Fibroblast of mammary gland (primary cell): ENCODE measurements around the gene WDR7.
A peak's percentile ranks its signal among the peaks of the same experiment; 100 is the strongest.

Experiments used
- DNase-seq: peaks from one replicate; pipeline ENCODE4 v3.0.0-alpha.2; 2010; ENCODE audit warnings: low read depth
- H3K4me3 ChIP-seq: 2 replicates; pipeline ENCODE4 v1.5.1; 2011; ENCODE audit warnings: low read depth, mild to moderate bottlenecking, low read length, moderate library complexity; ENCODE audit not compliant: control insufficient read depth
- CTCF ChIP-seq: conservative IDR thresholded peaks from 2 replicates; pipeline ENCODE4 v1.5.1; 2011; ENCODE audit warnings: low read depth, low read length, inconsistent platforms; ENCODE audit not compliant: control insufficient read depth, insufficient read depth

The WDR7 gene

GRCh38 chr18:56691530-56691929, 40.4 kb downstream of the WDR7 start:
- no peak for TF ChIP-seq CTCF
- DNase-seq: no peak
- H3K4me3 ChIP-seq: no peak overlapping the region

GRCh38 chr18:56696966-56697365, 45.8 kb downstream of the WDR7 start:
- no peak for TF ChIP-seq CTCF
- peak; percentile 72 for DNase-seq
- H3K4me3 ChIP-seq: no peak overlapping the region

- TF ChIP-seq CTCF: peak; percentile 56
- DNase-seq: peak; percentile 57
Measured at GRCh38 chr18:56702946-56703345, 51.8 kb downstream of the WDR7 start.

GRCh38 chr18:56709463-56709862, 58.3 kb downstream of the WDR7 start:
- H3K4me3 ChIP-seq: no peak overlapping the region
- peak; percentile 92 for DNase-seq
- peak; percentile 42 for TF ChIP-seq CTCF

More at GRCh38 chr18:56702946-56703345, 51.8 kb downstream of the WDR7 start:
- H3K4me3 ChIP-seq: no peak overlapping the region

GRCh38 chr18:56711708-56712445, 60.7 kb downstream of the WDR7 start:
- H3K4me3 ChIP-seq: no peak overlapping the region
- peak; percentile 85 for DNase-seq
- TF ChIP-seq CTCF: no peak

- DNase-seq: no peak
- no peak for TF ChIP-seq CTCF
- H3K4me3 ChIP-seq: no peak overlapping the region
Measured at GRCh38 chr18:56712761-56713160, 61.6 kb downstream of the WDR7 start.
